Neutrophil (primary cell): ENCODE data around the gene GRK1.

Experiments used
- H3K27ac ChIP-seq: fragments of 200-600 bp; sonication (generic); 2 replicates; pipeline ENCODE4 v1.5.1; 2016; ENCODE audit warnings: mild to moderate bottlenecking, moderate library complexity
- H3K27me3 ChIP-seq: fragments of 200-600 bp; sonication (generic); 2 replicates; pipeline ENCODE4 v1.6.0; 2016; ENCODE audit warnings: mild to moderate bottlenecking
- H3K36me3 ChIP-seq: fragments of 200-600 bp; sonication (generic); 2 replicates; pipeline ENCODE4 v1.5.1; 2017
- H3K4me1 ChIP-seq, 2 experiments: fragments of 200-600 bp in 1 of 2; sonication (generic) in 1 of 2; 1 replicate in 1 of 2; 2 replicates in 1 of 2; pipeline versions ENCODE4 v1.5.1 to v1.6.1; 2013 to 2016; ENCODE audit warnings: low read depth in 1 of 2, low read length in 1 of 2, mild to moderate bottlenecking in 1 of 2, moderate library complexity in 1 of 2; ENCODE audit not compliant: control insufficient read depth in 1 of 2, insufficient read depth in 1 of 2
- H3K4me3 ChIP-seq, 2 experiments: fragments of 200-600 bp in 1 of 2; sonication (generic) in 1 of 2; 1 replicate in 1 of 2; 2 replicates in 1 of 2; pipeline ENCODE4 v1.5.1; 2013 to 2016; ENCODE audit warnings: low read depth in 1 of 2, low read length in 1 of 2, mild to moderate bottlenecking in 1 of 2, moderate library complexity in 1 of 2
- H3K9me3 ChIP-seq: fragments of 200-600 bp; sonication (generic); 2 replicates; pipeline ENCODE4 v1.5.1; 2016
- CTCF ChIP-seq: fragments of 200-600 bp; sonication (generic); IDR thresholded peaks from 2 replicates; pipeline ENCODE4 v1.5.1; 2016; ENCODE audit warnings: antibody characterized with exemption

GRK1 gene

DNA sequence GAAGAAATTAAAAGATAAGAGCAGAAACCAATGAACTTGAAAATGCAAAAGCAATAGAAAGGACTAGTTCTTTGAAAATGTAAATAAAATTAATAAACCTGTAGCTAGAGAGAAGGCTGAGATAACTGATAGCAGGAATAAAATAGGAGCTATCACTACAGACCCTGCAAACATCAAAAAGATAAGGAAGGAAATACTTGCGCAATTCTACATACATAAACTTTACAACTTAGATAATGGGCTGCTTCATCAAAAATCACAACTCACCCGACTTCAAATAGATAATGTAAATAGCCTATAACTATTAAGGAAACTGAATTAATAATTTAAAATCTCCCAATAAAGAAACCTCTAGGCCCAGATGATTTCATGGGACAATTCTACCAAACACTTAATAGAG is 5.5 kb upstream of the GRK1 start:
- no peak for TF ChIP-seq CTCF
- no peaks in the 10 kb centered on the region for H3K9me3 ChIP-seq
- no peaks in the 10 kb centered on the region for H3K4me1 ChIP-seq
- no peak overlapping the region for H3K4me3 ChIP-seq
- H3K27me3 ChIP-seq: peaks cover 21% of the 10 kb centered on the region
- no peak overlapping the region for H3K27ac ChIP-seq
- no peaks in the 10 kb centered on the region for H3K36me3 ChIP-seq

- TF ChIP-seq CTCF: no peak
- H3K27me3 ChIP-seq: peaks cover 21% of the 10 kb centered on the region
- no peak overlapping the region for H3K27ac ChIP-seq
- no peaks in the 10 kb centered on the region for H3K36me3 ChIP-seq
- H3K4me1 ChIP-seq: no peaks in the 10 kb centered on the region
- no peaks in the 10 kb centered on the region for H3K9me3 ChIP-seq
- no peak overlapping the region for H3K4me3 ChIP-seq
Measured at GRCh38 chr13:113663934-113664333, 3.1 kb upstream of the GRK1 start.

DNA sequence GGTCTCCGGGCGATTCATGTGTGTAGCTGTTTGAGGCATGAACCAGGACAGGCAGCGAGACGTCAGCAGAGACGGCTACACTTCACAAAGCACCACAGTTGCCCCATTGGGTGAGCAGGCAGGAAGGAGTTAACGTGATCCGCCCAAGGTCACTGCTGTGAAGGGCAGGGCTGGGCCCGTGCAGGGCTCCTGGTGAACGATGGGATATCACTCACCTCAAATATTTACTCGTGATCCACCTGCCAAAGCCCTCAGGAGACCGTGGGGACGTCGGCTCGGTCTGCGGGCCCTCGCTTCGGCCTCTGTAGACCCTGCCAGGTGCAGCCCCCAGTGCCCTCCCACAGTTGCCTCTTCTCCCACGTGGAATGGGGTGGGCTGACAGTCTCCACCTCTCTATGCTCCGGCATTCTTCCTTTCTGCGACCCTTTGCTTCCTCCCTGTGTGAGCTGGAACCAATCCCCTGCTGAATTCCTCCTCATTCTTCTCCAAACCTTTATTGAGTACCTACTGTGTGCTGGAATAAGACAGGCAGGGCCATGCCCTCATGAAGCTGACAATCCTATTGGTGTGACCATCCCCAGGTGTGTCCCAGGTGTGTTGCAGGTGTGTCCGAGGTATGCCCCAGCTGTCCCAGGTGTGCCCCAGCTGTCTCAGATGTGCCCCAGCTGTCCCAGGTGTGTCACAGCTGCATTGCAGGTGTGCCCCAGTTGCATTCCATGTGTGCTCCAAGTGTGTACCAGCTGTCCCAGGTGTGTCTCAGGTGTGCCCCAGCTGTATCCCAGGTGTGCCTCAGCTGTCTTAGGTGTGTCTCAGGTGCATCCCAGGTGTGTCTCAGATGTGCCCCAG is 2.0 kb upstream of the GRK1 start:
- Histone ChIP-seq H3K9me3 (no peaks in the 10 kb centered on the region), H3K36me3 (no peaks in the 10 kb centered on the region), H3K4me1 (no peaks in the 10 kb centered on the region), H3K27ac (no peak overlapping the region), H3K4me3 (no peak overlapping the region), H3K27me3 (peaks cover 21% of the 10 kb centered on the region)
- TF ChIP-seq CTCF: no peak

DNA sequence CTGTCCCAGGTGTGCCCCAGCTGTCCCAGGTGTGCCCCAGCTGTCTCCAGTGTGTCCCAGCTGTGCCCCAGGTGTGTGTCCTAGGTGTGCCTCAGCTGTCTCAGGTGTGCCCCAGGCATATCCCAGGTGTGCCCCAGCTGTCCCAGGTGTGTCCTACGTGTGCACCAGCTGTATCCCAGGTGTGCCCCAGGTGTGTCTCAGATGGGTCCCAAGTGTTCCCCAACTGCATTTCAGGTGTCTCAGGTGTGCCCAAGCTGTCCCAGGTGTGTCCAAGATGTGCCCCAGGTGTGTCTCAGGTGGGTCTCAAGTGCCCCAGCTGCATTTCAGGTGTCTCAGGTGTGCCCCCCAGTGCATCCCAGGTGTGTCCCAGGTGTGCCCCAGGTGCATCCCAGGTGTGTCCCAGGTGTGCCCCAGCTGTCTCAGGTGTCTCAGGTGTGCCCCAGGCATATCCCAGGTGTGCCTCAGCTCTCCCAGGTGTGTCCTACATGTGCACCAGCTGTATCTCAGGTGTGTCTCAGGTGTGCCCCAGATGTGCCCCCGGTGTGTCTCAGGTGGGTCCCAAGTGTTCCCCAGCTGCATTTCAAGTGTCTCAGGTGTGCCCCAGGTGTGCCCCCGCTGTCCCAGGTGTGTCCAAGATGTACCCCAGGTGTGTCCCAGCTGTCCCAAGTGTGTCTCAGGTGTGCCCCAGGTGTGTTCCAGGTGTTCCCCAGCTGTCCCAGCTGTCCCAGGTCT is 1.3 kb upstream of the GRK1 start:
- H3K9me3 ChIP-seq: no peaks in the 10 kb centered on the region
- no peaks in the 10 kb centered on the region for H3K36me3 ChIP-seq
- H3K27ac ChIP-seq: no peak overlapping the region
- H3K4me3 ChIP-seq: no peak overlapping the region
- H3K27me3 ChIP-seq: peaks cover 21% of the 10 kb centered on the region
- TF ChIP-seq CTCF: no peak
- no peaks in the 10 kb centered on the region for H3K4me1 ChIP-seq

GRCh38 chr13:113666329-113666670 is 719 bp upstream of the GRK1 start:
- no peaks in the 10 kb centered on the region for H3K9me3 ChIP-seq
- no peaks in the 10 kb centered on the region for H3K36me3 ChIP-seq
- H3K27ac ChIP-seq: no peak overlapping the region
- peaks cover 21% of the 10 kb centered on the region for H3K27me3 ChIP-seq
- no peak for TF ChIP-seq CTCF
- no peak overlapping the region for H3K4me3 ChIP-seq
- H3K4me1 ChIP-seq: no peaks in the 10 kb centered on the region
